Body of pancreas (tissue), 4 donors: ENCODE data around the gene SBK1.

ENCODE experiments used
- POLR2A ChIP-seq, 3 donors: fragments of 450-650 bp; IDR thresholded peaks; one replicate each; pipeline ENCODE4 v1.6.1; 2016; ENCODE audit warnings: antibody characterized with exemption in 3 of 3, mild to moderate bottlenecking in 2 of 3
- TF ChIP-seq, protein P1 (sequence below), 7 experiments: fragments of 450-650 bp in 4 of 7; fragments of 200-600 bp in 3 of 7; sonication (generic) in 3 of 7; IDR thresholded peaks; one replicate each; pipeline ENCODE4 v1.5.1; 2016 to 2019; ENCODE audit warnings: antibody characterized with exemption in 7 of 7

DNA sequence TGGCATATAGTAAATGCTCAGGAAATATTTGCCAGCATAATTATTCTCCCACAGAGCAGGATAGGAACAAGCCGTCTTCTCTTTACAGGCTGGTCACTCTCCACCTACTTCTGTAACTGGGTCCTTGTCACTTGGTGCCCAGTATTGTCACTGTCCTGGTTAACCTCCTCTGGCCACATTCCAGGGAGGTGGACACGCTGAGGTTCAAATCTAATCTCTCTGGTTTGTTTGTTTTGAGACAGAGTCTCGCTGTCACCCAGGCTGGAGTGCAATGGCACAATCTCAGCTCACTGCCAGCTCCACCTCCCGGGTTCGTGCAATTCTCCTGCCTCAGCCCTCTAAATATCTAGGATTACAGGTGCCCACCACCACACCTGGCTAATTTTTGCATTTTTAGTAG is 15.6 kb downstream of the SBK1 start:
- TF ChIP-seq, protein P1, sequence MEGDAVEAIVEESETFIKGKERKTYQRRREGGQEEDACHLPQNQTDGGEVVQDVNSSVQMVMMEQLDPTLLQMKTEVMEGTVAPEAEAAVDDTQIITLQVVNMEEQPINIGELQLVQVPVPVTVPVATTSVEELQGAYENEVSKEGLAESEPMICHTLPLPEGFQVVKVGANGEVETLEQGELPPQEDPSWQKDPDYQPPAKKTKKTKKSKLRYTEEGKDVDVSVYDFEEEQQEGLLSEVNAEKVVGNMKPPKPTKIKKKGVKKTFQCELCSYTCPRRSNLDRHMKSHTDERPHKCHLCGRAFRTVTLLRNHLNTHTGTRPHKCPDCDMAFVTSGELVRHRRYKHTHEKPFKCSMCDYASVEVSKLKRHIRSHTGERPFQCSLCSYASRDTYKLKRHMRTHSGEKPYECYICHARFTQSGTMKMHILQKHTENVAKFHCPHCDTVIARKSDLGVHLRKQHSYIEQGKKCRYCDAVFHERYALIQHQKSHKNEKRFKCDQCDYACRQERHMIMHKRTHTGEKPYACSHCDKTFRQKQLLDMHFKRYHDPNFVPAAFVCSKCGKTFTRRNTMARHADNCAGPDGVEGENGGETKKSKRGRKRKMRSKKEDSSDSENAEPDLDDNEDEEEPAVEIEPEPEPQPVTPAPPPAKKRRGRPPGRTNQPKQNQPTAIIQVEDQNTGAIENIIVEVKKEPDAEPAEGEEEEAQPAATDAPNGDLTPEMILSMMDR (IDR thresholded peaks at IDR 0.05) = no peak
- no peak for TF ChIP-seq POLR2A (IDR thresholded peaks at IDR 0.05)
